PFSK-1 (cell line): ENCODE measurements around the gene ZNF608.

ENCODE experiments used
- FOXP2 ChIP-seq: optimal IDR thresholded peaks from 2 replicates; pipeline ENCODE3; 2011; ENCODE audit warnings: borderline replicate concordance, control low read depth, inconsistent platforms; ENCODE audit not compliant: insufficient read depth; ENCODE audit errors: extremely low read length, extremely low read depth
- POLR2AphosphoS5 ChIP-seq: IDR thresholded peaks from 2 replicates; pipeline ENCODE4 v1.6.1; 2012; ENCODE audit warnings: low read depth, mild to moderate bottlenecking, control low read depth, low read length, moderate library complexity
- REST ChIP-seq, 2 experiments: IDR thresholded peaks; 2 replicates each; pipeline versions ENCODE4 v1.6.1 to v1.8.0; 2011 to 2012; ENCODE audit warnings: low read depth in 2 of 2, low read length in 2 of 2, control low read depth in 1 of 2, inconsistent platforms in 1 of 2, mild to moderate bottlenecking in 1 of 2, moderate library complexity in 1 of 2; ENCODE audit not compliant: insufficient read depth in 1 of 2
- TAF1 ChIP-seq: IDR thresholded peaks from 2 replicates; pipeline ENCODE4 v1.6.1; 2012; ENCODE audit warnings: low read length, control low read depth, borderline replicate concordance; ENCODE audit not compliant: insufficient read depth

- TF ChIP-seq POLR2AphosphoS5 (peak; percentile 57; the same call in 1 of the 2 replicates), TAF1 (peak; percentile 48; the same call in 1 of the 2 replicates), FOXP2 (no peak), REST (IDR thresholded peaks at IDR 0.05; ENCODE audit: insufficient read depth in 1 of 2, low read depth in 2 of 2, low read length in 2 of 2) (no peak)
These were observed 2.5 kb upstream of the ZNF608 start for GRCh38 chr5:124748687-124749594.
